GM23248 (cell line): ENCODE data around the gene CRACR2A. TPM values are rescaled to one million over a fixed set of nuclear protein-coding genes. Genes with fewer than 3 reads are reported as not detected.

Experiments
- DNase-seq: peaks from one replicate; pipeline ENCODE4 v3.0.0-alpha.2; 2015
- H2AFZ ChIP-seq: fragments of 200-600 bp; sonication (generic); 2 replicates; pipeline ENCODE4 v1.6.1; 2016; ENCODE audit warnings: antibody characterized with exemption
- H3F3A ChIP-seq: fragments of 200-600 bp; sonication (generic); 2 replicates; pipeline ENCODE4 v1.6.1; 2016; ENCODE audit warnings: mild to moderate bottlenecking, antibody characterized with exemption, mixed run types; ENCODE audit not compliant: insufficient read depth
- H3K27ac ChIP-seq: fragments of 200-600 bp; sonication (generic); 2 replicates; pipeline ENCODE4 v1.5.1; 2016; ENCODE audit warnings: mild to moderate bottlenecking
- H3K27me3 ChIP-seq: fragments of 200-600 bp; sonication (generic); replicated peaks from 2 replicates; pipeline ENCODE4 v1.6.1; 2016; ENCODE audit warnings: mild to moderate bottlenecking; ENCODE audit not compliant: insufficient read depth
- H3K36me3 ChIP-seq: fragments of 200-600 bp; sonication (generic); 2 replicates; pipeline ENCODE4 v1.6.1; 2016; ENCODE audit warnings: low read depth, mild to moderate bottlenecking
- H3K4me1 ChIP-seq: fragments of 200-600 bp; sonication (generic); 2 replicates; pipeline ENCODE4 v1.6.1; 2016; ENCODE audit warnings: mild to moderate bottlenecking; ENCODE audit not compliant: insufficient read depth
- H3K4me2 ChIP-seq: fragments of 200-600 bp; sonication (generic); one replicate; pipeline ENCODE4 v1.6.1; 2016; ENCODE audit warnings: mild to moderate bottlenecking; ENCODE audit not compliant: unreplicated experiment
- H3K4me3 ChIP-seq: fragments of 200-600 bp; sonication (generic); 2 replicates; pipeline ENCODE4 v1.5.1; 2016; ENCODE audit warnings: mild to moderate bottlenecking
- H3K79me2 ChIP-seq: fragments of 200-600 bp; sonication (generic); 2 replicates; pipeline ENCODE4 v1.6.1; 2016; ENCODE audit warnings: mild to moderate bottlenecking; ENCODE audit not compliant: insufficient read depth
- H3K9ac ChIP-seq: fragments of 200-600 bp; sonication (generic); 2 replicates; pipeline ENCODE4 v1.6.1; 2016; ENCODE audit warnings: mild to moderate bottlenecking
- H3K9me2 ChIP-seq: fragments of 200-600 bp; sonication (generic); 2 replicates; pipeline ENCODE4 v1.6.1; 2016; ENCODE audit warnings: mixed run types, mild to moderate bottlenecking, moderate library complexity; ENCODE audit not compliant: insufficient read depth
- H3K9me3 ChIP-seq: fragments of 200-600 bp; sonication (generic); one replicate; pipeline ENCODE4 v1.6.1; 2017; ENCODE audit warnings: low read depth
- H4K20me1 ChIP-seq: fragments of 200-600 bp; sonication (generic); 2 replicates; pipeline ENCODE4 v1.6.0; 2016; ENCODE audit not compliant: insufficient read depth
- EZH2 ChIP-seq: fragments of 200-600 bp; sonication (generic); IDR thresholded peaks from 2 replicates; pipeline ENCODE4 v1.6.1; 2018; ENCODE audit warnings: antibody characterized with exemption, mild to moderate bottlenecking; ENCODE audit not compliant: insufficient read depth, poor library complexity, severe bottlenecking
- EZH2phosphoT487 ChIP-seq: fragments of 200-600 bp; sonication (generic); IDR thresholded peaks from 2 replicates; pipeline ENCODE4 v1.6.1; 2018; ENCODE audit warnings: antibody characterized with exemption, moderate library complexity, mild to moderate bottlenecking, low read depth; ENCODE audit not compliant: insufficient read depth
- WGBS, 2 experiments: methylation state at CpG; one replicate each; pipeline ENCODE4 v1.1.6; 2015 to 2017; ENCODE audit warnings: low lambda C conversion rate in 2 of 2, low coverage in 1 of 2; ENCODE audit errors: missing lambda C conversion rate in 2 of 2; 5-methylcytosine and 5-hydroxymethylcytosine counted together
- in situ Hi-C: fragments of 300-500 bp; cut with MboI; formaldehyde crosslinking; loops from 2 replicates; pipeline ENCODE4 v1.15.0; 2020
- polyA plus RNA-seq: library from polyadenylated mRNA; unstranded; fragments of >200 nt; fragmentation: Nextera tagmentation; extraction: Ambion mirVana; gene quantifications from 2 replicates; pipeline ENCODE4 v1.2.1, GENCODE V29; 2016
- total RNA-seq: library from RNA; depleted of rRNA; stranded (reverse); fragments of >200 nt; shearing (Covaris generic); gene quantifications from 2 replicates; pipeline ENCODE4 v1.2.3, GENCODE V29; 2014

Gene CRACR2A
- total and polyA plus RNA-seq, 2 experiments from 2014 or later, result 1.9 to 2.5 TPM

- in situ Hi-C loops, result no loop called here
- Histone ChIP-seq H3K9me2 (no peaks in the 10 kb centered on the region), H3K36me3 (no peaks in the 10 kb centered on the region), H2AFZ (no peak overlapping the region), H3K79me2 (no peaks in the 10 kb centered on the region), H3K9ac (no peak overlapping the region), H3K27ac (no peak overlapping the region), H4K20me1 (no peaks in the 10 kb centered on the region), H3K4me1 (no peaks in the 10 kb centered on the region), H3K9me3 (no peaks in the 10 kb centered on the region), H3F3A (no peaks in the 10 kb centered on the region), H3K4me3 (no peak overlapping the region), H3K27me3 (peaks cover 26% of the 10 kb centered on the region), H3K4me2 (no peak overlapping the region)
- TF ChIP-seq EZH2, result no peak
- no peak for TF ChIP-seq EZH2phosphoT487
- DNase-seq, result no peak
- 57 to 60% methylated on average over 7 of the region's 7 CpGs for WGBS, 2 experiments
Observed at GRCh38 chr12:3597526-3598210, 155.2 kb downstream of the CRACR2A start.

- Histone ChIP-seq H3K79me2 (no peaks in the 10 kb centered on the region), H3K4me3 (no peak overlapping the region), H3F3A (no peaks in the 10 kb centered on the region), H3K9me3 (no peaks in the 10 kb centered on the region), H3K9me2 (no peaks in the 10 kb centered on the region), H4K20me1 (no peaks in the 10 kb centered on the region), H3K9ac (no peak overlapping the region), H3K4me2 (no peak overlapping the region), H3K27ac (no peak overlapping the region), H3K4me1 (no peaks in the 10 kb centered on the region), H2AFZ (no peak overlapping the region), H3K27me3 (peaks cover 26% of the 10 kb centered on the region), H3K36me3 (no peaks in the 10 kb centered on the region)
- no peak for DNase-seq
- in situ Hi-C loops, result no loop called here
- TF ChIP-seq EZH2phosphoT487, result no peak
- no peak for TF ChIP-seq EZH2
- WGBS, 2 experiments, result 37 to 39% methylated on average over 8 of the region's 8 CpGs
Observed at GRCh38 chr12:3596703-3597415, 156.1 kb downstream of the CRACR2A start.

- Histone ChIP-seq H3K9ac (no peak overlapping the region), H2AFZ (no peak overlapping the region), H3K9me3 (no peaks in the 10 kb centered on the region), H3K4me1 (no peaks in the 10 kb centered on the region), H3F3A (no peaks in the 10 kb centered on the region), H3K27ac (no peak overlapping the region), H3K9me2 (no peaks in the 10 kb centered on the region), H3K4me2 (no peak overlapping the region), H3K4me3 (no peak overlapping the region), H3K36me3 (no peaks in the 10 kb centered on the region), H3K27me3 (peaks cover 26% of the 10 kb centered on the region), H4K20me1 (no peaks in the 10 kb centered on the region), H3K79me2 (no peaks in the 10 kb centered on the region)
- DNase-seq, result no peak
- in situ Hi-C loops, result no loop called here
- TF ChIP-seq EZH2 (no peak), EZH2phosphoT487 (no peak)
- WGBS, 2 experiments, result 65 to 80% methylated on average over 6 of the region's 6 CpGs
Observed at GRCh38 chr12:3595721-3596120, 157.2 kb downstream of the CRACR2A start.

DNA sequence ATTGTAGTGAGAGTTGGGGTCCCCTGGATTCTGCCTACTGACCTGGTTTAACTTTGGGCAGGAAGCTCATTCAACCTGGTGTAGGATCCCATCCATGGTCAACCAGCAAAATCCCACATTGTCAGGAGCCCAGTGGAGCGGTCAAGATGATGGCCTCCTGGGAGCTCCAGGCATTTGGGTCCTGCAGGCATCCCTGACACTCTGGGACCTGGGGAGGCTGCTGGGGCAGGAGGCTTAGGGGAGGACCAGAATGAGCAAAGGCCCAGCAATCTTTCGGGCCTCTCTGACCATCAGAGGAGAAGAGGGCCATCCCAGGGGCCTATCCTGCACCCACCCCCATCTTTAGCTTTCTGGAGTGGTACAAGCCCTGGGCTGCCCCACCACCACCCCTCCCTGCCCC is 157.9 kb downstream of the CRACR2A start:
- in situ Hi-C loops, result no loop called here
- 51 to 64% methylated on average over 2 of the region's 2 CpGs for WGBS, 2 experiments
- H3K9ac ChIP-seq, result no peak overlapping the region

More for the DNA sequence above, 157.9 kb downstream of the CRACR2A start:
- peaks cover 26% of the 10 kb centered on the region for H3K27me3 ChIP-seq
- no peak overlapping the region for H3K4me2 ChIP-seq
- no peaks in the 10 kb centered on the region for H3K9me3 ChIP-seq
- no peaks in the 10 kb centered on the region for H3K36me3 ChIP-seq
- H3K27ac ChIP-seq, result no peak overlapping the region
- H3K79me2 ChIP-seq, result no peaks in the 10 kb centered on the region
- H4K20me1 ChIP-seq, result no peaks in the 10 kb centered on the region
- no peak overlapping the region for H2AFZ ChIP-seq
- no peak for DNase-seq
- no peaks in the 10 kb centered on the region for H3K4me1 ChIP-seq
- H3K4me3 ChIP-seq, result no peak overlapping the region
- H3K9me2 ChIP-seq, result no peaks in the 10 kb centered on the region
- TF ChIP-seq EZH2 (no peak), EZH2phosphoT487 (no peak)
- H3F3A ChIP-seq, result no peaks in the 10 kb centered on the region
